OCI-LY7 (cell line): ENCODE measurements around the gene SGPL1.

Experiments
- CTCF ChIP-seq: fragments of 200-600 bp; sonication (generic); conservative IDR thresholded peaks from 2 replicates; pipeline ENCODE4 v1.5.1; 2014; ENCODE audit warnings: mild to moderate bottlenecking, antibody characterized with exemption, low read length, moderate library complexity, mixed read lengths
- EZH2phosphoT487 ChIP-seq: fragments of 200-600 bp; sonication (generic); IDR thresholded peaks from 2 replicates; pipeline ENCODE4 v1.6.1; 2018; ENCODE audit warnings: low read depth, borderline replicate concordance, mild to moderate bottlenecking, mixed run types, antibody characterized with exemption, low read length, moderate library complexity, mixed read lengths

- TF ChIP-seq CTCF = no peak
- no peak for TF ChIP-seq EZH2phosphoT487
These were observed 111.6 kb downstream of the SGPL1 start for GRCh38 chr10:70927189-70927943.
